Choroid plexus epithelial cell (primary cell): ENCODE measurements around the gene TNFRSF18.

ENCODE experiments used
- DNase-seq: peaks from one replicate; pipeline ENCODE4 v3.0.0-alpha.2; 2010; ENCODE audit warnings: low read depth
- H3K4me3 ChIP-seq: 2 replicates; pipeline ENCODE4 v1.5.1; 2011; ENCODE audit warnings: low read depth, mild to moderate bottlenecking, control low read depth, low read length, moderate library complexity
- TF ChIP-seq, protein P1 (sequence below): conservative IDR thresholded peaks from 2 replicates; pipeline ENCODE4 v1.5.1; 2011; ENCODE audit warnings: low read depth, mild to moderate bottlenecking, control low read depth, inconsistent platforms, low read length, moderate library complexity

Gene TNFRSF18

GRCh38 chr1:1240348-1240732, 33.9 kb upstream of the TNFRSF18 start:
- TF ChIP-seq, protein P1, sequence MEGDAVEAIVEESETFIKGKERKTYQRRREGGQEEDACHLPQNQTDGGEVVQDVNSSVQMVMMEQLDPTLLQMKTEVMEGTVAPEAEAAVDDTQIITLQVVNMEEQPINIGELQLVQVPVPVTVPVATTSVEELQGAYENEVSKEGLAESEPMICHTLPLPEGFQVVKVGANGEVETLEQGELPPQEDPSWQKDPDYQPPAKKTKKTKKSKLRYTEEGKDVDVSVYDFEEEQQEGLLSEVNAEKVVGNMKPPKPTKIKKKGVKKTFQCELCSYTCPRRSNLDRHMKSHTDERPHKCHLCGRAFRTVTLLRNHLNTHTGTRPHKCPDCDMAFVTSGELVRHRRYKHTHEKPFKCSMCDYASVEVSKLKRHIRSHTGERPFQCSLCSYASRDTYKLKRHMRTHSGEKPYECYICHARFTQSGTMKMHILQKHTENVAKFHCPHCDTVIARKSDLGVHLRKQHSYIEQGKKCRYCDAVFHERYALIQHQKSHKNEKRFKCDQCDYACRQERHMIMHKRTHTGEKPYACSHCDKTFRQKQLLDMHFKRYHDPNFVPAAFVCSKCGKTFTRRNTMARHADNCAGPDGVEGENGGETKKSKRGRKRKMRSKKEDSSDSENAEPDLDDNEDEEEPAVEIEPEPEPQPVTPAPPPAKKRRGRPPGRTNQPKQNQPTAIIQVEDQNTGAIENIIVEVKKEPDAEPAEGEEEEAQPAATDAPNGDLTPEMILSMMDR = no peak
- H3K4me3 ChIP-seq = no peak overlapping the region
- no peak for DNase-seq

GRCh38 chr1:1239614-1240347, 33.4 kb upstream of the TNFRSF18 start:
- H3K4me3 ChIP-seq = no peak overlapping the region
- no peak for DNase-seq
- TF ChIP-seq, protein P1 = no peak

DNA sequence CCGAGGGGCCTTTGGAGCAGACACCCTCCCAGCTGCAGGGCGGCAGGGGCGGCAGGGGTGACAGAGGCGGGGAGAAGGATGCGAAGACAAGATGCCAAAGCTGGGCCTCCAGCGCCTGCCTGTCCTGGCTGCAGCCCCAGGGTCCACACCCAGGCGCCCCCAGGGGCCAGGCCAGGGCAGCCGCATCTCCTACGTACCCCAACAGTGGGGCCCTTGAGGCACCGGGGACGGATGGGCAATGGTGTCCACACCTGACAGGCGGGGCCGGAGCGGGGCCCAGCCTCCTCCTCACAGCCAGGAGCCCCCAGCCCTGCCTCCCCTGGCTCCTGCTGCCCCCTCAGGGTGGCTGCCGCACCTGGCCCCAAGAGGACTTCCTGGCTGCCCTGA, 32.8 kb upstream of the TNFRSF18 start:
- no peak overlapping the region for H3K4me3 ChIP-seq
- TF ChIP-seq, protein P1 = no peak
- no peak for DNase-seq

DNA sequence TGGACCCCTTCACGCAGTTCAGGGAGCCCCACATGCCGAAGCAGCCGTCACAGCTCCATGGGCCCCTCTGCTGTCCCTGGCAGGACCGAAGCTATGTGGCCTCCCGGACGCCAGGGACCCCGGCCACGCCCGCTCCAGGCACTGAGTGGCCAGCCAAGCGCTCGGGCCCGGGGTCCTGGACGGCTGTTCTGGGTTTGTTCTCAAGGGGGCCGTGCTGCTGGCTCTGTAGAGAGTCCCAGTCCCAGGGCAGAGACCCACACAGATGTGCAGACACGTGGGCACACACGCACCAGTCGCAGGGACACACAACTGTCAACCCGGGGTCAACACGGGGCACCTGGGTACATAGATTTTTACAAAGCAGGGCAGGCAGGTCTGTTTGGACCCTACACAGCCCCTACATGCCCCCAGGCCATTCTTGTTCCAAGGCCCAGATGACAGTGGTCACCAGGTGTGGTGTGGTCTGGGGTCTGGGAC, 32.3 kb upstream of the TNFRSF18 start:
- TF ChIP-seq, protein P1 = no peak
- DNase-seq = no peak
- H3K4me3 ChIP-seq = no peak overlapping the region

DNA sequence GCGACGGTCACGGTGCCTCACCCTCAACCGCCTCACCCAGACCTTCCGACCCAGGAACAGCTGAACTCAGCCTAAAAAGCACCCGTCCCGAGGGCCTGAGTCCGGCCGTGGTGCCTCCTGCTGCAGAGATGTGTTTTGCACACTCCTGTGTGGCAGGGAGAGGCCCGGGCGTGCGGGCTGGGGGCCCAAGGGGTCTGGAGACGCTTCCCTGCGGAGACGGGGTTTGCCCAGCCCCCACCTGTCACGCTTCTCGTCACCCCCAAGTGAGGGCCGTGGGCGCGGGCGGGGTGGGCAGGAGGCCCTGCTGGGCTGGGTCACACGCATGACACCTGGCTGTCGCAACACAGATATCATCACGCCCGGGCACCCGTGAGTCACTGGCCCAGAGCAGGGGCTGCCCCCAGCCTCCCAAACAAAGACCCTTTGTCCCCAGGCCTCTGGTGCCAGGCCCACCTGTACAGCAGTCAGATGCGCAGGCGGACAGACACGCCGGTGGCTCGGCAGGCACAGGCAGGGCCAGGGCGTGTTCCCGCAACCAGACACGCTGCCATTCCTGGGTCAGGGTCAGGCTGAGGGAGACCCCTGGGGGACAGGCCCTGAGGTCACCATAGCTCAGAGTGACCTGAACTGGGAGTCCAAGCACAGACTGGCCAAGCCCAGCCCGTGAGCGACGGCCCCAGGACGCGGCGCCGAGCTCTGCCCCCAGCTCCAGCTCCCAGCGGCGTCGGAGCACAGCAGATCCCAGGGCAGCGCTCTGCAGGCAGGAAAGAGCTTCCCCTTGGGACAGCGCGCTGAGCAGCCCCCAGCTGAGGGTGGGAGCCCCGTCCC, 31.7 kb upstream of the TNFRSF18 start:
- TF ChIP-seq, protein P1 = no peak
- H3K4me3 ChIP-seq = no peak overlapping the region
- DNase-seq = no peak

GRCh38 chr1:1236945-1237873, 30.8 kb upstream of the TNFRSF18 start:
- DNase-seq = no peak
- H3K4me3 ChIP-seq = no peak overlapping the region
- TF ChIP-seq, protein P1 = no peak
